CD8-positive, alpha-beta memory T cell (primary cell): ENCODE results near the gene CEBPE. TPM values are rescaled to one million over a fixed set of nuclear protein-coding genes. Genes with fewer than 3 reads are reported as not detected.

Experiments
- CTCF ChIA-PET: fragments of 350-600 bp; sonication (Branson Sonifier 250); formaldehyde crosslinking; loops from one replicate; lab custom pipeline; 2021; ENCODE audit warnings: antibody characterized with exemption; lab: Charles Lee
- POLR2A ChIA-PET: fragments of 350-600 bp; sonication (Branson Sonifier 250); formaldehyde crosslinking; loops from one replicate; lab custom pipeline; 2021; ENCODE audit warnings: antibody characterized with exemption; lab: Charles Lee
- DNase-seq, 5 donors: peaks; one replicate each; pipeline versions ENCODE4 v3.0.0 to v3.0.0-alpha.2; 2020 to 2022; ENCODE audit warnings: mixed read lengths in 1 of 5
- H3K27ac ChIP-seq: one replicate; pipeline ENCODE4 v1.7.0; 2013; ENCODE audit warnings: low read depth, mild to moderate bottlenecking, low read length, moderate library complexity
- H3K27me3 ChIP-seq: 2 replicates; pipeline ENCODE4 v1.7.0; 2013; ENCODE audit warnings: low read length, mild to moderate bottlenecking; ENCODE audit not compliant: insufficient read depth, poor library complexity, severe bottlenecking
- H3K36me3 ChIP-seq: 2 replicates; pipeline ENCODE4 v1.7.0; 2013; ENCODE audit warnings: mild to moderate bottlenecking, low read length, moderate library complexity; ENCODE audit not compliant: insufficient read depth
- H3K4me1 ChIP-seq: 2 replicates; pipeline ENCODE4 v1.7.0; 2013; ENCODE audit warnings: mild to moderate bottlenecking, low read length, moderate library complexity; ENCODE audit not compliant: insufficient read depth
- H3K4me3 ChIP-seq: 2 replicates; pipeline ENCODE4 v1.7.0; 2013; ENCODE audit warnings: mild to moderate bottlenecking, low read length
- H3K9me3 ChIP-seq: 2 replicates; pipeline ENCODE4 v1.7.0; 2013; ENCODE audit warnings: mild to moderate bottlenecking, low read length
- H3K27ac Mint-ChIP-seq, 8 donors: one replicate each; pipeline ENCODE4 v1.8.0; 2020 to 2021; ENCODE audit warnings: mixed read lengths in 8 of 8, mild to moderate bottlenecking in 6 of 8, inconsistent platforms in 3 of 8, moderate library complexity in 3 of 8
- H3K27me3 Mint-ChIP-seq, 2 donors: one replicate each; pipeline ENCODE4 v1.8.0; 2020 to 2021; ENCODE audit warnings: mixed read lengths in 2 of 2, mild to moderate bottlenecking in 1 of 2, moderate library complexity in 1 of 2
- H3K36me3 Mint-ChIP-seq, 3 donors: one replicate each; pipeline ENCODE4 v1.8.0; 2020 to 2021; ENCODE audit warnings: mixed read lengths in 3 of 3, inconsistent platforms in 1 of 3, mild to moderate bottlenecking in 1 of 3
- H3K4me1 Mint-ChIP-seq, 3 donors: one replicate each; pipeline ENCODE4 v1.8.0; 2020 to 2021; ENCODE audit warnings: mixed read lengths in 3 of 3, inconsistent platforms in 1 of 3, mild to moderate bottlenecking in 1 of 3
- H3K4me3 Mint-ChIP-seq, 7 donors: one replicate each; pipeline ENCODE4 v1.8.0; 2020 to 2021; ENCODE audit warnings: mixed read lengths in 7 of 7, mild to moderate bottlenecking in 6 of 7, moderate library complexity in 4 of 7, inconsistent platforms in 2 of 7
- H3K9me3 Mint-ChIP-seq, 5 donors: one replicate each; pipeline ENCODE4 v1.8.0; 2020 to 2022; ENCODE audit warnings: mixed read lengths in 5 of 5, mild to moderate bottlenecking in 3 of 5, moderate library complexity in 2 of 5, inconsistent platforms in 1 of 5
- polyA plus RNA-seq: library from polyadenylated mRNA; unstranded; fragments of 300-500 nt; fragmentation: Illumina TruSeq; gene quantifications from one replicate; pipeline ENCODE4 v1.2.3, GENCODE V29; 2021
- total RNA-seq, 2 experiments: library from RNA; stranded (reverse); gene quantifications; one replicate each; pipeline ENCODE4 v1.2.3, GENCODE V29; 2021

Gene CEBPE
- total and polyA plus RNA-seq, 3 experiments from 2014 or later = 0.16 to 0.22 TPM; not detected in 1

DNA sequence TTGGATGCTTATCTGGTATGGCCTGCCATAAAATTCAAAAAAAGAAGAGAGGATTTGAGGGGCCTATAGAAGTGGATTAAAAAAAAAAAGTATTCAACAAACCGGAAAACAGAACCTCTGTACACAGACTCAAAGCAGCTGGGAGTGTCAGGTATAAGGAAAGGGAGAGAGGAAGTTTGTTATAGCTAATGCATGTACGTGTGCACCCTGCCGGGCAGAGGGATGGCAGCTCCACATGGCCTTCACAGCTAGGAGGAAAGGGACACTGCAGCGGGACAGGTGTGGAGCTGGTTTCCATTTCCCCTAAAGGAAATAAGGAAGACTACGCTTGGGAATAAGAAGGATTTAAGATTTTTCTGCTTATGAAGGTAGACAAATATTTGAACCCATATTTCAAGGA lies 43.0 kb upstream of the CEBPE start:
- no peaks in the 10 kb centered on the region for H3K36me3 ChIP-seq
- no peak overlapping the region for H3K27ac ChIP-seq
- no peak for DNase-seq
- H3K4me3 Mint-ChIP-seq = peak overlapping the region in 1 of 7 donors; percentile 38
- ChIA-PET POLR2A (no interaction called here), CTCF (interaction anchor here (1.1 kb wide), 1 partner anchor 41 kb away, joined by 3 read pairs; no protein-coding TSS in a partner anchor)
- no peaks in the 10 kb centered on the region for H3K36me3 Mint-ChIP-seq
- no peaks in the 10 kb centered on the region for H3K27me3 ChIP-seq
- H3K27me3 Mint-ChIP-seq = peaks cover 7 to 22% of the 10 kb centered on the region in 2 donors
- peaks cover 22% of the 10 kb centered on the region for H3K4me1 ChIP-seq
- H3K9me3 Mint-ChIP-seq = no peaks in the 10 kb centered on the region
- H3K9me3 ChIP-seq = no peaks in the 10 kb centered on the region
- peak overlapping the region in 2 of 8 donors; percentile 4 to 37 for H3K27ac Mint-ChIP-seq
- H3K4me1 Mint-ChIP-seq = no peaks in the 10 kb centered on the region
- H3K4me3 ChIP-seq = no peak overlapping the region

DNA sequence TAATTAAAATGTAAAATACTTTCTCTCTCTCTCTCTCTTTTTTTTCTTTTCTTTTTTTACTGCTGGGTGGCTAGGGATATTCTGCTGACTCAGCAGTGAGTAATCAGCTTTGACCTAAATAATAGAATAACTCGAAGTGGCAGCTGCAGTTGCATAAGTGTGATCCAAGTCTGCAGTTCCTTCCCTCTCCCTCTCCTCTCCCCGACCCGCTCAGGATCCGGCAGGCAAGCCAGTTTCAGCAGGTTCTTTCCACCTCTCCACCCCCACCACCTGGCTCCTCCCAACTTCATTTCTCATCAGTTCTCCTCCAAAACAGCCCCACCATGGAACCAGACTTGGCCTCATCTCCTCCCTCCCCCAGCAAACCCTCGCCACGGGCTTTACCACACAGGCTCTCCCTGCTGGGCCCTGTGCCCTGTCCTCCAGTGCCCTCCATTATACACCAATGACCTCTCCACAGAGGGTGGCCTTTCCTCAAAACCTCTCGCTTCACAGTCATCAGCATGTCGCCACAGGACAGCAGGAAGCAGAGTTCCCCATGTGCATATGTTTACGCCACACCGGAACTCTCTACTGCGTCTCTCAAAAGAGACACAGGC lies 42.0 kb upstream of the CEBPE start:
- H3K27me3 Mint-ChIP-seq = peaks cover 8 to 21% of the 10 kb centered on the region in 2 donors
- H3K9me3 Mint-ChIP-seq = no peaks in the 10 kb centered on the region
- H3K4me3 ChIP-seq = no peak overlapping the region
- CTCF ChIA-PET = interaction anchor here (1.1 kb wide), 1 partner anchor 40 kb away, joined by 3 read pairs; no protein-coding TSS in a partner anchor
- peak overlapping the region; percentile 47 for H3K27ac ChIP-seq
- no peaks in the 10 kb centered on the region for H3K27me3 ChIP-seq
- H3K4me3 Mint-ChIP-seq = no peak overlapping the region
- peaks cover 22% of the 10 kb centered on the region for H3K4me1 ChIP-seq
- DNase-seq = no peak
- no peaks in the 10 kb centered on the region for H3K36me3 Mint-ChIP-seq
- no peak overlapping the region for H3K27ac Mint-ChIP-seq
- H3K36me3 ChIP-seq = no peaks in the 10 kb centered on the region
- H3K4me1 Mint-ChIP-seq = no peaks in the 10 kb centered on the region
- no peaks in the 10 kb centered on the region for H3K9me3 ChIP-seq
- POLR2A ChIA-PET = no interaction called here

DNA sequence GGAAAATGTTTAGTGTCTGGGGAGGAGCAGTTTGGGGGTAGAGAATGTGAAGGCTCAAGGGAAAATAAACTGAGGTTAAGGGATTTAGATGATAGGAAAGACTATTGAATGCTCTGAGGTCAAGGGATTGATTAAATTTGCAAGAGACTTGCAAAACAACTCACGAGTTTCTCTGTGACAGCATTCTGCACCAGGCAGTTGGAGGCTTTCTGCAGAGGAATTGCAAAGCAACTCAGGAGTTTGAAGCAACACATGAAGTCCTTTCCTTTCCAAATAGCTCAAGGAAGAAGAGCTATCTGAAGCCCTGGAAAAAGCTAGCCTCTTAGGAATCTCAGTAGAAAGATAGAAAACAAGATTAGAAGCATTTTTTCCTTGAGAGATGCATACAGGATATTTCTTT lies 40.5 kb upstream of the CEBPE start:
- no peak overlapping the region for H3K4me3 Mint-ChIP-seq
- no peaks in the 10 kb centered on the region for H3K9me3 ChIP-seq
- CTCF ChIA-PET = no interaction called here
- H3K27ac ChIP-seq = no peak overlapping the region
- peaks cover 7 to 21% of the 10 kb centered on the region in 2 donors for H3K27me3 Mint-ChIP-seq
- DNase-seq = no peak
- no peaks in the 10 kb centered on the region for H3K36me3 Mint-ChIP-seq
- H3K4me3 ChIP-seq = no peak overlapping the region
- no peaks in the 10 kb centered on the region for H3K27me3 ChIP-seq
- H3K36me3 ChIP-seq = no peaks in the 10 kb centered on the region
- POLR2A ChIA-PET = no interaction called here
- no peak overlapping the region for H3K27ac Mint-ChIP-seq
- no peaks in the 10 kb centered on the region for H3K9me3 Mint-ChIP-seq
- peaks cover 30% of the 10 kb centered on the region for H3K4me1 ChIP-seq
- H3K4me1 Mint-ChIP-seq = peaks cover 0 to 4% (median 0%) of the 10 kb centered on the region in 3 donors

DNA sequence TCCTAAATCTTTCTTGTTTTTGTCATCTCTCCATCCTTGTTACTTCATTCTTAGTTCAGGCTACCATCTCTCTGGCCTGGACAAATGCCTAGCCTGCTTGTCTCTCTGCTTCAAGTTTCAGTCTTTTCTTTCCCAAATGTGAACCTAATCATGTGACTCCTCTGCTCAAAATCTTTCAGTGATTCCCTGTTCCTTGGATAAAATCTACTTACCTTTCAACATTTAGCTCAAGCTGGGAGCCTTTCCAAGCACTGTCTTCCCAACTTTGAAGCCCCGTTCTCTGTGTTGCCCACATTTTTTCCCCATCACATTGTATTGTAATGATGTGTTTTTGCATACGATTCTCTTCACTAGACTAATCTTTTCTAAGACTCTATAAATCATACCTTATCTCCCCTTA lies 39.7 kb upstream of the CEBPE start:
- no peak overlapping the region for H3K27ac Mint-ChIP-seq
- H3K9me3 ChIP-seq = no peaks in the 10 kb centered on the region
- H3K27me3 Mint-ChIP-seq = peaks cover 7 to 24% of the 10 kb centered on the region in 2 donors
- no peaks in the 10 kb centered on the region for H3K36me3 ChIP-seq
- no peak for DNase-seq
- no peaks in the 10 kb centered on the region for H3K9me3 Mint-ChIP-seq
- peaks cover 0 to 4% (median 0%) of the 10 kb centered on the region in 3 donors for H3K4me1 Mint-ChIP-seq
- peaks cover 35% of the 10 kb centered on the region for H3K4me1 ChIP-seq
- H3K27me3 ChIP-seq = no peaks in the 10 kb centered on the region
- no peak overlapping the region for H3K4me3 Mint-ChIP-seq
- ChIA-PET CTCF (interaction anchor here (0.9 kb wide), 1 partner anchor 21 kb away, joined by 3 read pairs; no protein-coding TSS in a partner anchor), POLR2A (no interaction called here)
- no peak overlapping the region for H3K27ac ChIP-seq
- no peak overlapping the region for H3K4me3 ChIP-seq
- H3K36me3 Mint-ChIP-seq = no peaks in the 10 kb centered on the region

DNA sequence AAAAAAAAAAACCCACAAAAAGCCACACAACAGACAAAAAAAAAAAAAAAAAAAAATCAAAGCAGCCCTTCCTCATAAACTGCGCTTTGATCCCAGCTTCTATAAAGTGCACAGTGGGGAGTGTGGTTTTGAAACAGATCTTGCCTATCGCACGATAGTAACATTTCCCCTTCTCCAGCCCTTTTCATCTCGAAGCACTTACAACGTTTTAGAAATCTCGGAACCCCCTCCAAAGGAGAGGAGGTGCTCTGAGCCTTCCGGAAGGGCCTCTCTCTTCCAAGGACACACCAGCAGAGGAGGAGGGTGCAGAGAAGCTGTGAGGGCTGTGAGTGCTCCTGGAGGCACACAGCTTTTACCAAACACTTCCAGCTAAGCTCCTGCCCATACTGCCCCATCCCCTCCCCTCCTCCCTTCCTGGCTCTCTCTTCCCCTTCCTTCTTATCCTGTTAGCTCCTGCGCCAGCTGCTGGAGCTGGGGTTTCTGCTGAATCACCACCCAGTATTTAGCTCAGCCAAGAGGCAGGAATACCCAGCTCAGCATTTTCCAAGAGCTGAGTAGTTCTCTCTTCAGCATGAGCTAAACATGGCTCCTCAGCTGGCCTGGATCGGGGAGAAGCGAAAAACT lies 36.0 kb upstream of the CEBPE start:
- DNase-seq = no peak
- ChIA-PET CTCF (no interaction called here), POLR2A (no interaction called here)
- Histone ChIP-seq H3K27ac (peak overlapping the region; percentile 45), H3K9me3 (no peaks in the 10 kb centered on the region), H3K36me3 (no peaks in the 10 kb centered on the region), H3K4me3 (no peak overlapping the region), H3K27me3 (no peaks in the 10 kb centered on the region), H3K4me1 (peaks cover 21% of the 10 kb centered on the region)
- no peak overlapping the region for H3K27ac Mint-ChIP-seq
- H3K4me3 Mint-ChIP-seq = peak overlapping the region in 1 of 7 donors; percentile 21
- H3K36me3 Mint-ChIP-seq = no peaks in the 10 kb centered on the region
- peaks cover 20 to 50% of the 10 kb centered on the region in 2 donors for H3K27me3 Mint-ChIP-seq
- H3K4me1 Mint-ChIP-seq = peaks cover 0 to 4% (median 0%) of the 10 kb centered on the region in 3 donors
- H3K9me3 Mint-ChIP-seq = no peaks in the 10 kb centered on the region

DNA sequence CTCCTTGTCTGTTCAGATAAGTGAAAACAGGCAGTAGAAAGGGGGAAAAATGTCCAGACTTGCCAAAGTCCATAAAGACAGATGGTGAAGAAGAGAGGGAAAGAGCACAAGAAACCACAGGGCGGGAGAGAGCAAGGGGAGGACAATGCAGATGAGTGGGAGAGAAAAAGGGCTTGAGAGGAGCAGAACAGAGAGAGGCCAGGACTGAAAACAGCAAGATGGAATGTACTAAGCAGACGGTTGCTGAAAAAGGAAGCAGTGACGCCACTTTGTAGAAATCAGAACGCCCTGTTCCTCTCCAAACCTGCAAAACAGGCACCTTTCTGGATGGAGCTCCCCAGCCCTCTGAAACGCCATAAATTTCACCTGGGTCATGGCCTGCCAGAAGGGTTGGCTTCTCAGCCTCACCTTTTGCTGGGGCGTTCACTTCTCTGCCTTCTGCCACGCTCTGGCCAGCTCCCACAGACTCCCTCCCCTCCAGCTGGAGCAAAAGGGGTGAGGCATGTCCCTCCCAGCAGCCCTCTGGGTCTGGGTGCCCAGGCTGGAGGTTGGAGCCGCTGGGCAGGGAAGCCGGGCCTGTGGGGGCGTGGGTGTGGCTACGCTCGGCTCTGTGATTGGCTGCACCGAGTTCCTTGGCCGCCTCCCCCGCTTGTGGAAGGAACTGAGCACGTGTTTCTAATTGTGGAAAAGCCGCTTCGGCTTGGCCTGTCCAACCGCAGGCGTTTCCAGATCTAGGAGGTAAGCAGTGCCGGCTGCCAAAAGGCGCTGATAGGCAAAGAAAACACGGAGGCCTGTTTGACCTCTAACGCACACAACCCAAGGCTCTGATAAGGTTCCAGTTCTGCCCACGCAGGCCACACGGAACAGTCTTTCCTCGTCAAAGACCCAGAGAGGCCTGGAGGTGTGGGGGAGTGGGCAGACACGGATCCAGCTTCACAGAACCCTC lies 35.1 kb upstream of the CEBPE start:
- POLR2A ChIA-PET = no interaction called here
- H3K9me3 Mint-ChIP-seq = no peaks in the 10 kb centered on the region
- no peak for DNase-seq
- CTCF ChIA-PET = no interaction called here
- H3K4me1 Mint-ChIP-seq = peaks cover 0 to 4% (median 0%) of the 10 kb centered on the region in 3 donors
- Histone ChIP-seq H3K27ac (peak overlapping the region; percentile 45), H3K4me1 (peaks cover 21% of the 10 kb centered on the region), H3K36me3 (no peaks in the 10 kb centered on the region), H3K9me3 (no peaks in the 10 kb centered on the region), H3K27me3 (no peaks in the 10 kb centered on the region), H3K4me3 (no peak overlapping the region)
- H3K27me3 Mint-ChIP-seq = peaks cover 20 to 52% of the 10 kb centered on the region in 2 donors
- H3K4me3 Mint-ChIP-seq = peak overlapping the region in 1 of 7 donors; percentile 24
- H3K27ac Mint-ChIP-seq = no peak overlapping the region
- H3K36me3 Mint-ChIP-seq = no peaks in the 10 kb centered on the region

DNA sequence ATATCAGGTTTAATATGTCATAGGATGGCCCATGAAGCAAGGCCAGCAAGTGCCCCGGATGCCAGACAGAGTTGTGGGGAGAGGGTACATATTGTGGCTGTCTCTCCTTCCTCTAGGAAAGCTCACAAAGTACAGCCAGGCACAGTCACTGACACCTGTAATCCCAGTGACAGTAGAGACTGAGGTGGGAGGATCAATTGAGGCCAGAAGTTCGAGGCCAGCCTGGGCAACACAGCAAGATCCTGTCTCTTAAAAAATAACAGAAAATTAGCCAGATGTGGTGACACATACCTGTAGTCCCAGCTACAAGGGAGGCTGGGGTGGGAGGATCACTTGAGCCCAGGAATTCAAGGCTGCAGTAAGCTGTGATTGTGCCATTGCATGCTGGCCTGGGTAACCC lies 32.3 kb upstream of the CEBPE start:
- DNase-seq = no peak
- Mint-ChIP-seq H3K36me3 (peaks cover 0 to 1% (median 0%) of the 10 kb centered on the region in 3 donors), H3K27me3 (peaks cover 19 to 50% of the 10 kb centered on the region in 2 donors), H3K4me1 (peaks cover 0 to 4% (median 0%) of the 10 kb centered on the region in 3 donors), H3K9me3 (no peaks in the 10 kb centered on the region), H3K27ac (no peak overlapping the region), H3K4me3 (no peak overlapping the region)
- no peak overlapping the region for H3K27ac ChIP-seq
- no peaks in the 10 kb centered on the region for H3K9me3 ChIP-seq
- ChIA-PET POLR2A (no interaction called here), CTCF (no interaction called here)
- no peaks in the 10 kb centered on the region for H3K27me3 ChIP-seq
- peaks cover 21% of the 10 kb centered on the region for H3K4me1 ChIP-seq
- no peak overlapping the region for H3K4me3 ChIP-seq
- H3K36me3 ChIP-seq = no peaks in the 10 kb centered on the region
